Measurements from ENCODE around the gene FRAT2. TPM values are rescaled to one million over a fixed set of nuclear protein-coding genes. Genes with fewer than 3 reads are reported as not detected.

The FRAT2 gene
- total and polyA plus RNA-seq, 2 of the 13 experiments (the other 11 are each of a cell fraction or from before 2014, with no cell fraction given): 7.2 to 14.1 TPM

DNA sequence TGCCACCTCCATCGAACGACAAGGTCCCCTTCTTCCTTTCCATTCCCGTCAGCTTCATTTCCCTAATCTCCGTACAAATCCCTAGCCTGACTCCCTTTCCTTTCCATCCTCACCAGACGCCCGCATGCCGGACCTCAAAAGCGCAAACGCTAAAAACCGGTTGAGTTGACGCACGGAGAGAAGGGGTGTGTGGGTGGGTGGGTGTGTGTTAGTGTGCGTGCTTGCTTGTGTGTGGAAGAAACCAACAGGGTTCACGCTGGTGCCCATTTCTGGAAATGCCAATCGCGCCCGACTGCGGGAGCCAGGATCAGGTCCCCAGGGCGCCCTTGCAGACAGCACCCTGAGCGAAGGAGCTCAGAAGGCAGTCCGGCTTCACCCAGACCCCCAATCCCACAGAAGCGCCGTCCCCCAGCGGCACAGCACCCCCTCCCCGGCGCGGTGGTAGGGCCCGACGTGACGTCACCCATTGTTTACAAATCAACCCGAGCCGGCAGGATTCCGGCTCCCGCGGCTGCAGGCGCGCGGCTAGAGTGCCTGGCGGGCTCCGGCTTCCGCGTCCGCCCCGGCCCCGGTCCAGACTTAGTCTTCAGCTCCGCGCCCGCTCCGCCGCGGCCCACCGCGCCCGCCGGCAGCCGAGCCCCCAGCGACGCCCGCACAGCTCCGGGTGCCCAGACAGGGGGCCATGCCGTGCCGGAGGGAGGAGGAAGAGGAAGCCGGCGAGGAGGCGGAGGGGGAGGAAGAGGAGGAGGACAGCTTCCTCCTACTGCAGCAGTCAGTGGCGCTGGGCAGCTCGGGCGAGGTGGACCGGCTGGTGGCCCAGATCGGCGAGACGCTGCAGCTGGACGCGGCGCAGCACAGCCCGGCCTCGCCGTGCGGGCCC, 15.5 kb downstream of the FRAT2 start, which contains the start of gene FRAT1 (continued):
- TF ChIP-seq ISX (CRISPR knock-in tag; conservative IDR thresholded peaks at IDR 0.05): no peak
- no peak for TF ChIP-seq ZNF780A (CRISPR knock-in tag; IDR thresholded peaks at IDR 0.05)
- no peak for TF ChIP-seq ETS1 (CRISPR knock-in tag; IDR thresholded peaks at IDR 0.05)
- TF ChIP-seq, protein P1, sequence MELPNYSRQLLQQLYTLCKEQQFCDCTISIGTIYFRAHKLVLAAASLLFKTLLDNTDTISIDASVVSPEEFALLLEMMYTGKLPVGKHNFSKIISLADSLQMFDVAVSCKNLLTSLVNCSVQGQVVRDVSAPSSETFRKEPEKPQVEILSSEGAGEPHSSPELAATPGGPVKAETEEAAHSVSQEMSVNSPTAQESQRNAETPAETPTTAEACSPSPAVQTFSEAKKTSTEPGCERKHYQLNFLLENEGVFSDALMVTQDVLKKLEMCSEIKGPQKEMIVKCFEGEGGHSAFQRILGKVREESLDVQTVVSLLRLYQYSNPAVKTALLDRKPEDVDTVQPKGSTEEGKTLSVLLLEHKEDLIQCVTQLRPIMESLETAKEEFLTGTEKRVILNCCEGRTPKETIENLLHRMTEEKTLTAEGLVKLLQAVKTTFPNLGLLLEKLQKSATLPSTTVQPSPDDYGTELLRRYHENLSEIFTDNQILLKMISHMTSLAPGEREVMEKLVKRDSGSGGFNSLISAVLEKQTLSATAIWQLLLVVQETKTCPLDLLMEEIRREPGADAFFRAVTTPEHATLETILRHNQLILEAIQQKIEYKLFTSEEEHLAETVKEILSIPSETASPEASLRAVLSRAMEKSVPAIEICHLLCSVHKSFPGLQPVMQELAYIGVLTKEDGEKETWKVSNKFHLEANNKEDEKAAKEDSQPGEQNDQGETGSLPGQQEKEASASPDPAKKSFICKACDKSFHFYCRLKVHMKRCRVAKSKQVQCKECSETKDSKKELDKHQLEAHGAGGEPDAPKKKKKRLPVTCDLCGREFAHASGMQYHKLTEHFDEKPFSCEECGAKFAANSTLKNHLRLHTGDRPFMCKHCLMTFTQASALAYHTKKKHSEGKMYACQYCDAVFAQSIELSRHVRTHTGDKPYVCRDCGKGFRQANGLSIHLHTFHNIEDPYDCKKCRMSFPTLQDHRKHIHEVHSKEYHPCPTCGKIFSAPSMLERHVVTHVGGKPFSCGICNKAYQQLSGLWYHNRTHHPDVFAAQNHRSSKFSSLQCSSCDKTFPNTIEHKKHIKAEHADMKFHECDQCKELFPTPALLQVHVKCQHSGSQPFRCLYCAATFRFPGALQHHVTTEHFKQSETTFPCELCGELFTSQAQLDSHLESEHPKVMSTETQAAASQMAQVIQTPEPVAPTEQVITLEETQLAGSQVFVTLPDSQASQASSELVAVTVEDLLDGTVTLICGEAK (IDR thresholded peaks at IDR 0.05): no peak
- TF ChIP-seq, protein P1 (CRISPR knock-in tag; IDR thresholded peaks at IDR 0.05): no peak
- TF ChIP-seq KMT2B (CRISPR knock-in tag; IDR thresholded peaks at IDR 0.05): peak; percentile 37; the same call in 1 of the 2 replicates
- no peak for TF ChIP-seq KMT2A (CRISPR knock-in tag; IDR thresholded peaks at IDR 0.05)
- no peak for TF ChIP-seq THAP8 (CRISPR knock-in tag; IDR thresholded peaks at IDR 0.05; ENCODE audit: borderline replicate concordance)
- TF ChIP-seq PRPF4 (IDR thresholded peaks at IDR 0.05; ENCODE audit: low read depth, low read length, poor library complexity, severe bottlenecking): no peak
- no peak for TF ChIP-seq GMEB2 (CRISPR knock-in tag; IDR thresholded peaks at IDR 0.05; ENCODE audit: low read depth)
- TF ChIP-seq ZNF563 (CRISPR knock-in tag; IDR thresholded peaks at IDR 0.05): no peak; the same call in 1 of the 2 replicates
- TF ChIP-seq ZSCAN31 (CRISPR knock-in tag; IDR thresholded peaks at IDR 0.05; ENCODE audit: low read depth): 0 out of 2 replicates have a peak, but pooled peaks have one; percentile 20
- TF ChIP-seq ZNF546 (CRISPR knock-in tag; conservative IDR thresholded peaks at IDR 0.05): no peak; the same call in 1 of the 2 replicates
- TF ChIP-seq HNRNPL (IDR thresholded peaks at IDR 0.05; ENCODE audit: low read depth, low read length): no peak
- TF ChIP-seq, protein P2, sequence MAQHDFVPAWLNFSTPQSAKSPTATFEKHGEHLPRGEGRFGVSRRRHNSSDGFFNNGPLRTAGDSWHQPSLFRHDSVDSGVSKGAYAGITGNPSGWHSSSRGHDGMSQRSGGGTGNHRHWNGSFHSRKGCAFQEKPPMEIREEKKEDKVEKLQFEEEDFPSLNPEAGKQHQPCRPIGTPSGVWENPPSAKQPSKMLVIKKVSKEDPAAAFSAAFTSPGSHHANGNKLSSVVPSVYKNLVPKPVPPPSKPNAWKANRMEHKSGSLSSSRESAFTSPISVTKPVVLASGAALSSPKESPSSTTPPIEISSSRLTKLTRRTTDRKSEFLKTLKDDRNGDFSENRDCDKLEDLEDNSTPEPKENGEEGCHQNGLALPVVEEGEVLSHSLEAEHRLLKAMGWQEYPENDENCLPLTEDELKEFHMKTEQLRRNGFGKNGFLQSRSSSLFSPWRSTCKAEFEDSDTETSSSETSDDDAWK (CRISPR knock-in tag; IDR thresholded peaks at IDR 0.05): no peak
